Adrenal gland (tissue), 5 donors: ENCODE data around the gene RHOA.

Source experiments
- POLR2A ChIP-seq, 2 donors: fragments of 450-650 bp; IDR thresholded peaks; one replicate each; pipeline ENCODE4 v1.6.1; 2017; ENCODE audit warnings: antibody characterized with exemption in 2 of 2, mild to moderate bottlenecking in 2 of 2, moderate library complexity in 1 of 2
- TF ChIP-seq, protein P1 (sequence below), 6 experiments: fragments of 450-650 bp in 4 of 6; fragments of 200-600 bp in 2 of 6; sonication (generic) in 1 of 6; IDR thresholded peaks; 1 replicate in 5 of 6; 2 replicates in 1 of 6; pipeline versions ENCODE4 v1.5.1 to v1.8.0; 2016 to 2021; ENCODE audit warnings: antibody characterized with exemption in 6 of 6, mild to moderate bottlenecking in 2 of 6, moderate library complexity in 1 of 6
- donor health status: DM: no; HTN: no; CAD: no.

DNA sequence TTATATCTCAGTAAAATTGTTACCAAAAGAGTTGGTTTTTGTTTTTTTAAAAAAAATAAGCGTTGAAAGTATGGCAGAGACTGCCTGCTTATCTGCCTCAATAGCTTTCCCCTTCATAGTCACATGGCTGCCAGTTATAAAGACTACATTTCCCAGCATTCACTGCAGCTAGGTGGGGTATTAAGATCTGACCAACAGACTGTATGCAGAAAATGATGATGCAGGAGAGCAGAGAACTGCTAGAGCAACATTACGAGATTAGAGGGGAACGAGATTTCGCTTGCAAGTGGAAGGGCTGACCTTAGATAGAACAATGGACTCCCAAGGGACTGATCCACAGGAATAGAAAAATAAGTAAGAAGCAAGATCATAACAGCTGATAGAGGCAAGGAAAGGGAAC lies 14.3 kb downstream of the RHOA start:
- TF ChIP-seq POLR2A (IDR thresholded peaks at IDR 0.05), result no peak
- TF ChIP-seq, protein P1, sequence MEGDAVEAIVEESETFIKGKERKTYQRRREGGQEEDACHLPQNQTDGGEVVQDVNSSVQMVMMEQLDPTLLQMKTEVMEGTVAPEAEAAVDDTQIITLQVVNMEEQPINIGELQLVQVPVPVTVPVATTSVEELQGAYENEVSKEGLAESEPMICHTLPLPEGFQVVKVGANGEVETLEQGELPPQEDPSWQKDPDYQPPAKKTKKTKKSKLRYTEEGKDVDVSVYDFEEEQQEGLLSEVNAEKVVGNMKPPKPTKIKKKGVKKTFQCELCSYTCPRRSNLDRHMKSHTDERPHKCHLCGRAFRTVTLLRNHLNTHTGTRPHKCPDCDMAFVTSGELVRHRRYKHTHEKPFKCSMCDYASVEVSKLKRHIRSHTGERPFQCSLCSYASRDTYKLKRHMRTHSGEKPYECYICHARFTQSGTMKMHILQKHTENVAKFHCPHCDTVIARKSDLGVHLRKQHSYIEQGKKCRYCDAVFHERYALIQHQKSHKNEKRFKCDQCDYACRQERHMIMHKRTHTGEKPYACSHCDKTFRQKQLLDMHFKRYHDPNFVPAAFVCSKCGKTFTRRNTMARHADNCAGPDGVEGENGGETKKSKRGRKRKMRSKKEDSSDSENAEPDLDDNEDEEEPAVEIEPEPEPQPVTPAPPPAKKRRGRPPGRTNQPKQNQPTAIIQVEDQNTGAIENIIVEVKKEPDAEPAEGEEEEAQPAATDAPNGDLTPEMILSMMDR (IDR thresholded peaks at IDR 0.05), result no peak
